ENCODE measurements around the gene SH3RF3.
A peak's percentile ranks its signal among the peaks of the same experiment; 100 is the strongest.
"Not testable (repeated sequence)": the region's sequence is repeated elsewhere in the genome, so short reads cannot be mapped to it uniquely, and the experiment has no call there.

SH3RF3 gene

GRCh38 chr2:109158237-109158636 is 29.2 kb downstream of the SH3RF3 start:
- no peak for DNase-seq (ENCODE audit: low read depth)

- DNase-seq (ENCODE audit: low read depth), result no peak
Observed at GRCh38 chr2:109159096-109159495, 30.1 kb downstream of the SH3RF3 start.

DNA sequence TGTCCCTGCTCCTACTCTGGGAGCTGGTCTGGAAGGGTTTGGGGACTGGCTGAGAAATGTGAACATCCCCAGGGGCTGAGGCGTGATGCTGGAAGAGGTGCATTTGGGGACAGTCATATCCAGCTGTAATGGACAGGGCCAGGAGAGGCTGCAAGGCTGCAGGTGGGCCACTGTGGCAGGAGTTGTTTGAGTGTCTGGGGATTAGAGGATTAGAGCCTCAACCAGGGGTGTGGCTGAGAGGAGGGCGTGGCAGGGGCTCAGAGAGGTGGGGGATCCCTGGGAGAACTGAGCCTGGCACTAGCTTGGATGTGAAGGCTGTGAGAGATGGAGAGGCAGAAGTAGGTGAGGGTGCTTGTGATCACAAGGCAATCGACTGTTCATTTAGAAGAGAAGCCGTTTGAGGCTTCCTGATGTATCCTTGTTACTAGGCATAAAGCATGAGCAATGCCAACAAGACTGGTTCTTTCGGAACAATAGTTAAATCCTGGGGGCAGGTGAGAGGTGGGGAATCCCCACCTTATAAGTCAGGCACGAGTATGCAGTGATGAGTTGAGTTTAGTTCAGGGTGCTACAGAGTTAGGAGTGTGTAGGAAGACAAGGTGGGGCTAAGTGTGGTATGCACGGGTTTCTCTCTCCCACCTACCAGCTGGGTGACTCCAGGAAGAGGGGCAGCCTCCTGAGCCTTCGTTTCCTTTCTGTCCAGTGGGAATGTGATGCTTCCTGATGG is 31.9 kb downstream of the SH3RF3 start:
- DNase-seq (ENCODE audit: low read depth), result no peak

DNA sequence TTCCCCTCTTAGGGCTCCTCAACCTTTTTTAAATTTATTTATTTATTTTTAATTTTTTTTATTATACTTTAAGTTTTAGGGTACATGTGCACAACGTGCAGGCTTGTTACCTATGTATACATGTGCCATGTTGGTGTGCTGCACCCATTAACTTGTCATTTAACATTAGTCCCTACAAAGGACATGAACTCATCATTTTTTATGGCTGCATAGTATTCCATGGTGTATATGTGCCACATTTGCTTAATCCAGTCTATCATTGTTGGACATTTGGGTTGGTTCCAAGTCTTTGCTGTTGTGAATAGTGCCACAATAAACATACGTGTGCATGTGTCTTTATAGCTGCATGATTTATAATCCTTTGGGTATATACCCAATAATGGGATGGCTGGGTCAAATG is 33.4 kb downstream of the SH3RF3 start:
- DNase-seq (ENCODE audit: low read depth), result not testable (repeated sequence)

DNA sequence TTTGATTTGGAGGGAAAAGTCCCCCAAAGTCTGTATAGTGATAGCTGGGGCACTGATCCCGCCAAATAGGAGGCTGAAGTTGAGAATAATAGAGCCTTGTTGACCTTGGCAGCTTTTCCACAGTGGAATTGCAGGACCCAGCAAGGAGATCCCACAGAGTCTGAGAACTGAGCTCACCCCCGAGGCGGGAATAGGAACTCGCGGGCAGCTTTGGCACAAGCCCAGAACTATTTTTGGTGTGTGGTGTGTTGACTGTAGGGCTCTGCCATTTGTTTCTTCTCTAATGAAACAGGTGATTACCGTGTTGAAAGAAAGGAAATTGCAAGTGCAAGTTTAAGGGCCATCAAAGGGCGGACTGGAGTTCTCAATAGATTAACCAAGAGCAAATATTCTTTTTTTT is 34.0 kb downstream of the SH3RF3 start:
- DNase-seq (ENCODE audit: low read depth), result no peak

- DNase-seq (ENCODE audit: low read depth), result no peak
Observed at GRCh38 chr2:109164311-109164710, 35.3 kb downstream of the SH3RF3 start.

- DNase-seq (ENCODE audit: low read depth), result peak; percentile 85
Observed at GRCh38 chr2:109164739-109165221, 35.8 kb downstream of the SH3RF3 start.

- peak; percentile 83 for DNase-seq (ENCODE audit: low read depth)
Observed at GRCh38 chr2:109166811-109167210, 37.8 kb downstream of the SH3RF3 start.

- peak; percentile 70 for DNase-seq (ENCODE audit: low read depth)
Observed at GRCh38 chr2:109168086-109168485, 39.1 kb downstream of the SH3RF3 start.

GRCh38 chr2:109168716-109169115 is 39.7 kb downstream of the SH3RF3 start:
- DNase-seq (ENCODE audit: low read depth), result peak; percentile 55

- no peak for DNase-seq (ENCODE audit: low read depth)
Observed at GRCh38 chr2:109170645-109171044, 41.6 kb downstream of the SH3RF3 start.

- DNase-seq (ENCODE audit: low read depth), result peak; percentile 100
Observed at GRCh38 chr2:109171444-109172334, 42.7 kb downstream of the SH3RF3 start.

- DNase-seq (ENCODE audit: low read depth), result peak; percentile 51
Observed at GRCh38 chr2:109172556-109173105, 43.6 kb downstream of the SH3RF3 start.

- peak; percentile 96 for DNase-seq (ENCODE audit: low read depth)
Observed at GRCh38 chr2:109173311-109174171, 44.5 kb downstream of the SH3RF3 start.

GRCh38 chr2:109174214-109174613 is 45.2 kb downstream of the SH3RF3 start:
- no peak for DNase-seq (ENCODE audit: low read depth)

DNA sequence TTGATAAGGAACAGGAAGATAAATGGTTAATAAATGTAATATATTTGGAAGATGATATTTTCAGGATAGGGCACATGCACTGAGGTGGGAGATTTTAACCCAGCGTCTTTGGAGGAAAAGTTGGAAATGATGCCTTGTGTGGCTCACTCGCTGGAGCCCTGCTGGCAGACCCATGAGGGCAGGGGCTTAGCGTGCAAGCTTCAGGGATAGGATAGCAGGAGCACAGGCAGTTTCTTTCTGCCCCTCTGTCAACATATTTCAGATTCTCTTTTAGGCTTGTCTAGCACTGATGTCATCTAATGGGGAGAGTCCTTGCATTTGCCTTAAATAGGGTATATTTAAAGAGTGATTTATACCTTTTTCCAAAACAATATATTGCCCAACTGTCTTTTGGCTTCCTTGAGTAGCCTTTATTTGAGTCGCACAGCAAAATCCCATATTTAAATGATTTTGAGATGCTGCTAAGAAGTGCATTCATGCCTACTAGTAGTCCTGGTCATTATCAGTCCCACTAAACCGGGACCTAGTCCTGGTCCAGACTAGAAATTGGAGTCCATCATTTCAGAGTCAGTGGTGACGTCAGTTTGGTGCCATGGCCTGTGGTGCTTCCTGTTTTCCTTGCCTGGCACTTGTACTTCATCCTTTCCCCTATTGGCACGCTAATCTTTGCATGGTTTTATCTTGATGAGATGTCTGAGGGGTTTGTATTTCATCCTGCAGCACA is 45.8 kb downstream of the SH3RF3 start:
- no peak for DNase-seq (ENCODE audit: low read depth)

GRCh38 chr2:109175350-109175678 is 46.3 kb downstream of the SH3RF3 start:
- DNase-seq (ENCODE audit: low read depth), result no peak

- no peak for DNase-seq (ENCODE audit: low read depth)
Observed at GRCh38 chr2:109176928-109177327, 47.9 kb downstream of the SH3RF3 start.

GRCh38 chr2:109177635-109178034 is 48.6 kb downstream of the SH3RF3 start:
- no peak for DNase-seq (ENCODE audit: low read depth)

DNA sequence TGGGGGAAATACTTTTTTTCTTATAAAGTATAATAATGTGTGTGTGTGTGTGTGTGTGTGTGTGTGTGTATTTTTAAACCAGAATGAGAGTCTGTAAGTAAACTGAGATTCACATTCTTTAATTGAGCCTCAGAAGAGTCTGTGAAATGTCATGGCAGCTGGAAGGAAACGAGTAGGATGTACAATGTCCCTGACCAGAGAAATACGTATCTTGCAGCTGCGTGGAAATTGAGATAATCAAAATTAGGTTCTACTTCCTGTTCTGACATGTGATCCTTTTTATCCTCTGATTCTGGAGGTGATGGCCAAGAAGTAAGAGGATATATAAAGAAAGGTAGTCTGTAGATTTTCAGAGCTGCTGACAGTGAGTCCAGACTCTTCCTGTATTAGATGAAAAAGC is 50.0 kb downstream of the SH3RF3 start:
- no peak for DNase-seq (ENCODE audit: low read depth)

- peak; percentile 76 for DNase-seq (ENCODE audit: low read depth)
Observed at GRCh38 chr2:109180786-109181185, 51.8 kb downstream of the SH3RF3 start.

Measured in amniotic epithelial cell (primary cell).